Ishikawa (cell line): Measurements from ENCODE around the gene MUC5AC.

Experiments used
- CEBPB ChIP-seq: IDR thresholded peaks from 2 replicates; pipeline ENCODE4 v1.6.1; 2012
- CREB1 ChIP-seq: IDR thresholded peaks from 2 replicates; pipeline ENCODE4 v1.6.1; 2012; ENCODE audit warnings: low read depth
- EGR1 ChIP-seq: IDR thresholded peaks from 2 replicates; pipeline ENCODE4 v1.6.1; 2012
- EP300 ChIP-seq: IDR thresholded peaks from 2 replicates; pipeline ENCODE4 v1.6.1; 2012; ENCODE audit warnings: borderline replicate concordance
- FOXM1 ChIP-seq: IDR thresholded peaks from 2 replicates; pipeline ENCODE4 v1.6.1; 2012; ENCODE audit warnings: low read depth, borderline replicate concordance
- NFIC ChIP-seq: IDR thresholded peaks from 2 replicates; pipeline ENCODE4 v1.6.1; 2012
- RAD21 ChIP-seq: IDR thresholded peaks from 2 replicates; pipeline ENCODE4 v1.6.1; 2012; ENCODE audit warnings: low read depth
- TAF1 ChIP-seq: IDR thresholded peaks from 2 replicates; pipeline ENCODE4 v1.6.1; 2012; ENCODE audit warnings: low read depth, mild to moderate bottlenecking
- TCF12 ChIP-seq: IDR thresholded peaks from 2 replicates; pipeline ENCODE4 v1.6.1; 2012; ENCODE audit warnings: low read depth
- TEAD4 ChIP-seq: IDR thresholded peaks from 2 replicates; pipeline ENCODE4 v1.6.1; 2012
- YY1 ChIP-seq: IDR thresholded peaks from 2 replicates; pipeline ENCODE4 v1.6.1; 2012; ENCODE audit warnings: low read depth
- ZBTB7A ChIP-seq: IDR thresholded peaks from 2 replicates; pipeline ENCODE4 v1.6.1; 2012; ENCODE audit warnings: low read depth
- TF ChIP-seq, protein P1 (sequence below): IDR thresholded peaks from 2 replicates; pipeline ENCODE4 v1.6.1; 2012; ENCODE audit warnings: low read depth, mild to moderate bottlenecking
- TF ChIP-seq, protein P2 (sequence below): IDR thresholded peaks from 2 replicates; pipeline ENCODE4 v1.6.1; 2012
- TF ChIP-seq, protein P3 (sequence below): IDR thresholded peaks from 2 replicates; pipeline ENCODE4 v1.6.1; 2012

Gene MUC5AC

DNA sequence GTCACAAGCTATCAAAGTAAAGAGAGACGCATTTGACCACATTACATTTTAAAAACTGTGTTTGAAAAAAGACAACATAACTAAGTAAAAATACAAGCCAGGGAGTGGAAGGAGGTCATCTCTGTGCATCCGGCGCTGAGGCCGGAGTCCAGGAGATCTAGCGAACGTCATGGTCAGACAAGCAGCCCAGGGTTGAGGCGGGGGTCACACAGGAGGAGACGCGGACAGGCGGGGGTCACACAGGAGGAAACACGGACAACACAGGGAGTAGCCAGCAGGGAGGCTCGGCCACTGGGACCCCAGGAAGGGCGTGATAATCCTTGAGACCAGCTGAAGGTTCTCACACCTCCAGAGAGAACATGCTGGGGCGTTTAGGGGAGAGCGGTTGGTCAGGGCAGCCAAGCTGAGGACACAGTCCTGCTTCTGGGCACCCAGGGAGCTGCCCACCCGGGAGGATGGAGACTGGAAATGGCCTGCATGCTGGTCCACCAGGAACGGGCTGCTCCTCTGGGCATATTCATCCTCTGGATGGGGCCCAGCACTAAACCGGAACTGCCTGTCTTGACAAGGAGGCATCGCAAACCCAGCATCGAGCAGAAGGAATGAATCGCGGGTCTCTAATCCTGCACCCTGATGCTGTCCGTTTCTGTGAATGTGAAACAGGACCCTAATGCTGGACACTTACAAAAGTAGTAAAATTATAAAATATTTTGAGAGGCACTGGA is 40.9 kb upstream of the MUC5AC start:
- TF ChIP-seq, protein P1, sequence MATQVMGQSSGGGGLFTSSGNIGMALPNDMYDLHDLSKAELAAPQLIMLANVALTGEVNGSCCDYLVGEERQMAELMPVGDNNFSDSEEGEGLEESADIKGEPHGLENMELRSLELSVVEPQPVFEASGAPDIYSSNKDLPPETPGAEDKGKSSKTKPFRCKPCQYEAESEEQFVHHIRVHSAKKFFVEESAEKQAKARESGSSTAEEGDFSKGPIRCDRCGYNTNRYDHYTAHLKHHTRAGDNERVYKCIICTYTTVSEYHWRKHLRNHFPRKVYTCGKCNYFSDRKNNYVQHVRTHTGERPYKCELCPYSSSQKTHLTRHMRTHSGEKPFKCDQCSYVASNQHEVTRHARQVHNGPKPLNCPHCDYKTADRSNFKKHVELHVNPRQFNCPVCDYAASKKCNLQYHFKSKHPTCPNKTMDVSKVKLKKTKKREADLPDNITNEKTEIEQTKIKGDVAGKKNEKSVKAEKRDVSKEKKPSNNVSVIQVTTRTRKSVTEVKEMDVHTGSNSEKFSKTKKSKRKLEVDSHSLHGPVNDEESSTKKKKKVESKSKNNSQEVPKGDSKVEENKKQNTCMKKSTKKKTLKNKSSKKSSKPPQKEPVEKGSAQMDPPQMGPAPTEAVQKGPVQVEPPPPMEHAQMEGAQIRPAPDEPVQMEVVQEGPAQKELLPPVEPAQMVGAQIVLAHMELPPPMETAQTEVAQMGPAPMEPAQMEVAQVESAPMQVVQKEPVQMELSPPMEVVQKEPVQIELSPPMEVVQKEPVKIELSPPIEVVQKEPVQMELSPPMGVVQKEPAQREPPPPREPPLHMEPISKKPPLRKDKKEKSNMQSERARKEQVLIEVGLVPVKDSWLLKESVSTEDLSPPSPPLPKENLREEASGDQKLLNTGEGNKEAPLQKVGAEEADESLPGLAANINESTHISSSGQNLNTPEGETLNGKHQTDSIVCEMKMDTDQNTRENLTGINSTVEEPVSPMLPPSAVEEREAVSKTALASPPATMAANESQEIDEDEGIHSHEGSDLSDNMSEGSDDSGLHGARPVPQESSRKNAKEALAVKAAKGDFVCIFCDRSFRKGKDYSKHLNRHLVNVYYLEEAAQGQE, result no peak
- no peak for TF ChIP-seq TCF12
- TF ChIP-seq, protein P2, sequence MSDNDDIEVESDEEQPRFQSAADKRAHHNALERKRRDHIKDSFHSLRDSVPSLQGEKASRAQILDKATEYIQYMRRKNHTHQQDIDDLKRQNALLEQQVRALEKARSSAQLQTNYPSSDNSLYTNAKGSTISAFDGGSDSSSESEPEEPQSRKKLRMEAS, result no peak
- TF ChIP-seq, protein P3, sequence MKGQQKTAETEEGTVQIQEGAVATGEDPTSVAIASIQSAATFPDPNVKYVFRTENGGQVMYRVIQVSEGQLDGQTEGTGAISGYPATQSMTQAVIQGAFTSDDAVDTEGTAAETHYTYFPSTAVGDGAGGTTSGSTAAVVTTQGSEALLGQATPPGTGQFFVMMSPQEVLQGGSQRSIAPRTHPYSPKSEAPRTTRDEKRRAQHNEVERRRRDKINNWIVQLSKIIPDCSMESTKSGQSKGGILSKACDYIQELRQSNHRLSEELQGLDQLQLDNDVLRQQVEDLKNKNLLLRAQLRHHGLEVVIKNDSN, result no peak
- TF ChIP-seq CEBPB, result no peak
- TF ChIP-seq TEAD4, result no peak
- TF ChIP-seq ZBTB7A, result no peak
- TF ChIP-seq TAF1, result no peak
- TF ChIP-seq RAD21, result no peak

DNA sequence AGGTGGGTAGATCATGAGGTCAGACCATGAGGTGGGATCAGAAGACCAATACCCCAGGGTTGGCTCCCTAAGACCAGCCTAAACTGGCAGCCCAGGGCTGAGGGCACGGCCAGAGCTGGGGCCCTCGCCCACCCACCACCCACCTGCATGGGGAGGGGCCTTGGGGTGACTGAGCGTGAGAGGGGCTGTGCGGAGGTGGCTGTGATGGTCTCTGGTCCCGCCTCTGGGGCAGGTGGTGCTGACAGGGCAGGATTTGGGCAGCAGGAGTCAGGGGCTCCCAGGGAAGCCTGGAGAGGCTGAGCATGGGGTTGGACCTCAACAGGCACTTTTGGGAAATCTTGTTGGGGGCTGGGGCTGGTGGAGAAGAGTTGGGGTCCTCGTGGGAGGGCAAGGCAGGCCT is 39.8 kb upstream of the MUC5AC start:
- TF ChIP-seq, protein P1, result no peak
- TF ChIP-seq EGR1 (no peak), TAF1 (no peak), TCF12 (no peak), YY1 (no peak)

DNA sequence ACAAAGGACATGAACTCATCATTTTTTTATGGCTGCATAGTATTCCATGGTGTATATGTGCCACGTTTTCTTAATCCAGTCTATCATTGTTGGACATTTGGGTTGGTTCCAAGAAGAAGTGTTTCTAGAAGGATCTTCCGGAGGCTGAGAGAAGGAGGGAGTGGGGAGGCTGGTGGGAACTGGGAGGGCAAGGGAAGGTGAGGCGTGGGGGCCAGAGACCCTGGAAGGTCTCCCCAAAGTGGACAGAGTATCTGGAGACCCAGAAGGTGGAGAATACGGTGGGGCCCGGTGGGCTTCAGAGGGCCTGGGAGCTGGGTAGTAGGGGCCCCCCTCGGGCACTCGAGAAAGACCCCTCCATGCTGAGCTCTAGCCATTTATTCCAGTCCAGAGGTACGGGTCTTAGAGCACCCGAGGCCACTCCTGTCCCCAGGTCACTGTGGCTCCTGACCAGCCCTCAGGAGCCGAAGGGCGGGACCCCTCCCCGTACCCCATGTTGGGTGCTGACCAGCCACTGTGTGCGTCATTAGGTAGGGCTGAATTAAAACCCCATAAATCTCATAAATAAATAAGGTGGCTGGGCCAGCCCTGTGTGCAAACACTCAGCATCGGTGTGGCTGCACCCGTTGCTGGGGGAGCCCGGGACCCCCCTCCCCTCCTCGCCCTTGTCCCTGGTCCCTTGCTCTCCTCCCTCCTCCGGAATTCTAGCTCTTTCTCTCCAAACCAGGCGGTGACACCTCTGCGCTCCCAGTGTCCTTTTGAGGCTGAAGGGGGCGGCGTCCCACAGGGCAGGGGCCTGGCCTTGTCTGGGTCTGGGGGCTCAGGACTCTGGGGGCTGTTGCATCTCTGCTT is 38.8 kb upstream of the MUC5AC start:
- TF ChIP-seq TCF12 (no peak), TEAD4 (no peak), ZBTB7A (no peak), EGR1 (no peak), NFIC (no peak), CREB1 (no peak), FOXM1 (no peak), CEBPB (no peak), YY1 (no peak), EP300 (no peak), RAD21 (no peak), TAF1 (no peak)
- TF ChIP-seq, protein P1, result no peak
- TF ChIP-seq, protein P3, result no peak
- TF ChIP-seq, protein P2, result no peak

DNA sequence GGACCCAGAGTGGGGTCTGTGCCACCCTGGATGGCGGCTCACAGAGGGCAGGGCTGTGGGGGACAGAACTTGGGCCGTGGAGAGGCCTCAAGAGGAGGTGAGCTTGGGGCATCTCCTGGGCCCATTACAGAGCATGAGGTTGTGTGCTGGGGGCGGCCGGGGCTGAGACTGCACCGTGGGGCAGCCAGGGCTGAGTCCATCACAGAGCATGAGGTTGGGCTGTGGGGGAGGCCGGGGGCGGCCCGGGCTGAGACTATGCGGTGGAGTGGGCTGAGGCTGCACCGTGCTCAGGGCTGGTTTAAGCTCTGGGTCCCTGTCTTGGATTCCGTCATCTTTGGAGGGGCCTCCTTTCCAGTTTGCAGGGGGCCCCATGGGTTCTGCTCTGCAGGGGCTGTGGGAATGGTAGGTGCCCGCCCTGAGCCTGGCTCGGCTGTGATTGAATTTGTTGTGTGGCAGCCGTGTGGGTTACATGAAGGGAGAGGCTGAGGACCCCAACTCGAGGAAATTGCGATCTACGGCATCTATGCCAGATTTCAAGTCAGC is 38.1 kb upstream of the MUC5AC start:
- no peak for TF ChIP-seq RAD21
- no peak for TF ChIP-seq EP300
- TF ChIP-seq, protein P2, result no peak
- no peak for TF ChIP-seq YY1
- TF ChIP-seq, protein P3, result no peak
- TF ChIP-seq CEBPB, result no peak
- no peak for TF ChIP-seq FOXM1
- TF ChIP-seq TCF12, result no peak
- no peak for TF ChIP-seq ZBTB7A
- no peak for TF ChIP-seq CREB1
- no peak for TF ChIP-seq TAF1
- TF ChIP-seq NFIC, result no peak
- TF ChIP-seq, protein P1, result no peak
- TF ChIP-seq EGR1, result no peak
- TF ChIP-seq TEAD4, result no peak
